ENCODE results near the gene SP2. TPM values are rescaled to one million over a fixed set of nuclear protein-coding genes. Genes with fewer than 3 reads are reported as not detected.

Gene SP2
- total and polyA plus RNA-seq, 7 donors = 6.2 to 16.1 (median 10.8) TPM

- intact Hi-C loops (cut with DNase I) = no loop called here
- no peak overlapping the region for H3K27ac ChIP-seq
- no peaks in the 10 kb centered on the region for H3K4me1 ChIP-seq
- no peaks in the 10 kb centered on the region for H3K9me3 ChIP-seq
- WGBS, 3 donors = 77 to 83% (median 82%) methylated on average over 11 of the region's 11 CpGs
- DNase-seq (no peak), ATAC-seq (no peak)
- no peak overlapping the region for H3K4me3 ChIP-seq
- TF ChIP-seq, protein P1, sequence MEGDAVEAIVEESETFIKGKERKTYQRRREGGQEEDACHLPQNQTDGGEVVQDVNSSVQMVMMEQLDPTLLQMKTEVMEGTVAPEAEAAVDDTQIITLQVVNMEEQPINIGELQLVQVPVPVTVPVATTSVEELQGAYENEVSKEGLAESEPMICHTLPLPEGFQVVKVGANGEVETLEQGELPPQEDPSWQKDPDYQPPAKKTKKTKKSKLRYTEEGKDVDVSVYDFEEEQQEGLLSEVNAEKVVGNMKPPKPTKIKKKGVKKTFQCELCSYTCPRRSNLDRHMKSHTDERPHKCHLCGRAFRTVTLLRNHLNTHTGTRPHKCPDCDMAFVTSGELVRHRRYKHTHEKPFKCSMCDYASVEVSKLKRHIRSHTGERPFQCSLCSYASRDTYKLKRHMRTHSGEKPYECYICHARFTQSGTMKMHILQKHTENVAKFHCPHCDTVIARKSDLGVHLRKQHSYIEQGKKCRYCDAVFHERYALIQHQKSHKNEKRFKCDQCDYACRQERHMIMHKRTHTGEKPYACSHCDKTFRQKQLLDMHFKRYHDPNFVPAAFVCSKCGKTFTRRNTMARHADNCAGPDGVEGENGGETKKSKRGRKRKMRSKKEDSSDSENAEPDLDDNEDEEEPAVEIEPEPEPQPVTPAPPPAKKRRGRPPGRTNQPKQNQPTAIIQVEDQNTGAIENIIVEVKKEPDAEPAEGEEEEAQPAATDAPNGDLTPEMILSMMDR (IDR thresholded peaks at IDR 0.05) = no peak
- H3K27me3 ChIP-seq (ENCODE audit: insufficient read depth in 3 of 3, low read length in 2 of 3) = peaks cover 0 to 73% (median 18%) of the 10 kb centered on the region in 3 donors
- no peaks in the 10 kb centered on the region for H3K36me3 ChIP-seq (ENCODE audit: insufficient read depth in 1 of 2, low read depth in 1 of 2)
Observed at GRCh38 chr17:47867813-47868533, 28.1 kb upstream of the SP2 start.

DNA sequence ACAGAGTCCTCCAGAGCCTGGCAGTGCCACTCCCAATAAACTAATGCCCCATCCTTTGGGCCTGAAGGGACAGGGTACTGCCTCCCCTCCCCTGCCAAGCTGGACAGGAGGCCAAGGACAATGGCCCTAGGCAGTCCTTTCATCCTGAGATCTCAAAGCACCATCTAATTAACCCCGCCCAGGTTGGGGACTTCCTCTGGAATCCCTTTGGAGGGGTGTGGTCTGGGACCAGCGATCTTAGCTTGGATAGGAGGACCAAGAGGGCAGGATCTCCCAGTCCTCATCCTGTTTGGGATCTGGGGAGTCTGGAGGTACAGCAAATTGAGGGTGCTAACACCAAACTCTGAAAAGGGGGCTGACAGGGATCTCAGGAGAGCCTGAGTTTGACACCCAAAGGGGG lies 26.9 kb upstream of the SP2 start:
- TF ChIP-seq, protein P1 (IDR thresholded peaks at IDR 0.05) = no peak
- Histone ChIP-seq H3K27ac (no peak overlapping the region), H3K9me3 (no peaks in the 10 kb centered on the region), H3K27me3 (ENCODE audit: insufficient read depth in 3 of 3, low read length in 2 of 3) (peaks cover 0 to 83% (median 20%) of the 10 kb centered on the region in 3 donors), H3K36me3 (ENCODE audit: insufficient read depth in 1 of 2, low read depth in 1 of 2) (no peaks in the 10 kb centered on the region), H3K4me3 (no peak overlapping the region), H3K4me1 (no peaks in the 10 kb centered on the region)
- intact Hi-C loops (cut with DNase I) = no loop called here
- ATAC-seq = no peak
- 25 to 32% (median 26%) methylated on average over 2 of the region's 2 CpGs for WGBS, 3 donors
- no peak for DNase-seq

DNA sequence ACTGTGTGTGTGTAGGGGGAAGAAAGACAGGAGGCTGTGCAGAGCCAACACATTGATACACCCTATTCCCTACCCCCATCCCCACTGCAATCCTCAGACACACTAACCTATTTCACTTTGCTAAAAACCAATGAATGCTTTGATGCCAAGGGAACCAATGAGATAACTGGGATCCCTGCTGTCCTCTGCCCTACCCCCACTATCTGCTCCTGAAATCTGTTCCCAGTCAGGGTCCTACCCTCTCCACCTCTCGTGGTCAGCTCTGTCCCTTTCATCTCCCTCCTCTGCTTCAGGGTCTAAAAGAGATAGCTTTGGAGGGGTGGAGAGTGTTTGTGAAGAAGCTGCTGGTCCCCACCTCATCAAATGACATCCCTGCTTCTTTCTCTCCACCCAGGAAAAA lies 26.0 kb upstream of the SP2 start:
- ATAC-seq (no peak), DNase-seq (no peak)
- H3K9me3 ChIP-seq = no peaks in the 10 kb centered on the region
- H3K4me3 ChIP-seq = no peak overlapping the region
- H3K36me3 ChIP-seq (ENCODE audit: insufficient read depth in 1 of 2, low read depth in 1 of 2) = no peaks in the 10 kb centered on the region
- no peaks in the 10 kb centered on the region for H3K4me1 ChIP-seq
- H3K27me3 ChIP-seq (ENCODE audit: insufficient read depth in 3 of 3, low read length in 2 of 3) = peaks cover 0 to 86% (median 22%) of the 10 kb centered on the region in 3 donors
- intact Hi-C loops (cut with DNase I) = no loop called here
- TF ChIP-seq, protein P1 (IDR thresholded peaks at IDR 0.05) = no peak
- WGBS, 3 donors = 17 to 24% (median 23%) methylated on average over 1 of the region's 1 CpG
- H3K27ac ChIP-seq = no peak overlapping the region

DNA sequence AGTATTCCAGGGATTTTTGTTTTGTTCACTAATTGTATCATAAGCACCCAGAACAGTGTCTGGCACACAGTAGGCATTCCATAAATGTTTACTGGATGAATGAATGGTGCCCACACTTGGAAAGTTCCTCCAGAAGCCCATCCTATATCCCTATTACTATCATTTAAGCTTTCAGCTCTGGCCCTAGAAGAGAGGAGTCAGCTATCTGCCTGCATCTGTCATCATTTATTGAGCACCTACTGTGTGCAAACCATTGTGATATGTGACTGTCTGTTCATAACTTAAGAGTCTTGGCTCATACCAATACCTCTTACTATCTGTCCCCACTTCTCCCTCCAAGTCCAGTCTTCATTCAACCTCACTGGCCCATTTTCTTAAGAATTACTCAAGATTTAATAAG lies 25.0 kb upstream of the SP2 start:
- intact Hi-C loops (cut with DNase I) = no loop called here
- ATAC-seq (no peak), DNase-seq (no peak)
- Histone ChIP-seq H3K4me3 (no peak overlapping the region), H3K27ac (no peak overlapping the region), H3K27me3 (ENCODE audit: insufficient read depth in 3 of 3, low read length in 2 of 3) (peaks cover 0 to 85% (median 28%) of the 10 kb centered on the region in 3 donors), H3K36me3 (ENCODE audit: insufficient read depth in 1 of 2, low read depth in 1 of 2) (no peaks in the 10 kb centered on the region), H3K9me3 (no peaks in the 10 kb centered on the region), H3K4me1 (no peaks in the 10 kb centered on the region)
- TF ChIP-seq, protein P1 (IDR thresholded peaks at IDR 0.05) = no peak

All from psoas muscle (tissue), 8 donors.